Endothelial cell of umbilical vein (primary cell): ENCODE measurements around the gene RFPL4AL1. TPM values are rescaled to one million over a fixed set of nuclear protein-coding genes. Genes with fewer than 3 reads are reported as not detected.
"Not testable (repeated sequence)": the region's sequence is repeated elsewhere in the genome, so short reads cannot be mapped to it uniquely, and the experiment has no call there.

Experiments used
- Bru-seq: library from RNA; stranded (reverse); fragments of 400-500 nt; gene quantifications from one replicate; lab custom pipeline; 2021; lab: Mats Ljungman, UMichigan
- BruChase-seq, 2 experiments: library from RNA; stranded (reverse); fragments of 400-500 nt; gene quantifications; one replicate each; lab custom pipeline; 2021; lab: Mats Ljungman, UMichigan
- BruUV-seq: library from RNA; stranded (reverse); fragments of 400-500 nt; replicated peaks from 2 replicates; lab custom pipeline; 2021; lab: Mats Ljungman, UMichigan
- CTCF ChIA-PET: fragments of 300-600, 350-600 bp; sonication (Branson Sonifier 250); formaldehyde crosslinking; loops from one replicate; lab custom pipeline; 2021; ENCODE audit warnings: antibody characterized with exemption, inconsistent platforms; lab: Charles Lee
- POLR2A ChIA-PET: fragments of 300-600, 350-600 bp; sonication (Branson Sonifier 250); formaldehyde crosslinking; loops from one replicate; lab custom pipeline; 2021; ENCODE audit warnings: antibody characterized with exemption, inconsistent platforms; lab: Charles Lee
- DNase-seq: peaks from one replicate; pipeline ENCODE4 v3.0.0-alpha.2; 2011; ENCODE audit warnings: low read depth, low spot score
- FAIRE-seq: peaks from 2 replicates; lab custom pipeline; 2011; peaks lifted over from hg19 to GRCh38; lab: Jason Lieb, UNC
- H2AFZ ChIP-seq: 2 replicates; pipeline ENCODE4 v1.6.0; 2012; ENCODE audit warnings: low read depth, low read length, control low read depth, inconsistent platforms
- H3K27ac ChIP-seq: 2 replicates; pipeline ENCODE4 v1.5.1; 2011; ENCODE audit warnings: low read depth, mild to moderate bottlenecking, control low read depth, low read length, moderate library complexity; ENCODE audit not compliant: insufficient read depth
- H3K27me3 ChIP-seq, 2 experiments: 2 replicates each; pipeline versions ENCODE4 v1.6.0 to v1.6.1; 2011; ENCODE audit warnings: low read length in 2 of 2, mixed read lengths in 1 of 2; ENCODE audit not compliant: control insufficient read depth in 2 of 2, insufficient read depth in 2 of 2
- H3K36me3 ChIP-seq, 2 experiments: 2 replicates in 1 of 2; 3 replicates in 1 of 2; pipeline ENCODE4 v1.5.1; 2011; ENCODE audit warnings: low read length in 2 of 2, mild to moderate bottlenecking in 1 of 2, moderate library complexity in 1 of 2; ENCODE audit not compliant: control insufficient read depth in 2 of 2, insufficient read depth in 2 of 2; ENCODE audit errors: extremely low read depth in 1 of 2
- H3K4me1 ChIP-seq: 3 replicates; pipeline ENCODE4 v1.5.1; 2011; ENCODE audit warnings: mild to moderate bottlenecking, low read length; ENCODE audit not compliant: control insufficient read depth, insufficient read depth; ENCODE audit errors: extremely low read depth
- H3K4me2 ChIP-seq: 2 replicates; pipeline ENCODE4 v1.6.1; 2011; ENCODE audit warnings: low read length, control low read depth, mixed read lengths; ENCODE audit not compliant: insufficient read depth
- H3K4me3 ChIP-seq, 3 experiments: fragments of 200-600 bp in 1 of 3; sonication (generic), shearing (Covaris generic) in 1 of 3; replicated peaks in 1 of 3; 2 replicates each; pipeline ENCODE4 v1.5.1; 2011 to 2016; ENCODE audit warnings: control low read depth in 3 of 3, low read length in 3 of 3, mild to moderate bottlenecking in 2 of 3, inconsistent platforms in 1 of 3, low read depth in 1 of 3, moderate library complexity in 1 of 3; ENCODE audit not compliant: insufficient read depth in 1 of 3
- H3K79me2 ChIP-seq: 2 replicates; pipeline ENCODE4 v1.6.0; 2012; ENCODE audit warnings: low read length, inconsistent platforms; ENCODE audit not compliant: control insufficient read depth, insufficient read depth
- H3K9ac ChIP-seq: replicated peaks from 2 replicates; pipeline ENCODE3; 2011; ENCODE audit warnings: low read length, control low read depth; ENCODE audit not compliant: insufficient read depth; ENCODE audit errors: extremely low read depth
- H3K9me1 ChIP-seq: replicated peaks from 3 replicates; pipeline ENCODE4 v1.6.0; 2011; ENCODE audit warnings: mild to moderate bottlenecking, low read length; ENCODE audit not compliant: control insufficient read depth, insufficient read depth; ENCODE audit errors: extremely low read depth
- H3K9me3 ChIP-seq: replicated peaks from 2 replicates; pipeline ENCODE4 v1.5.1; 2012; ENCODE audit warnings: low read length, inconsistent platforms; ENCODE audit not compliant: control insufficient read depth, insufficient read depth
- H4K20me1 ChIP-seq: replicated peaks from 2 replicates; pipeline ENCODE3; 2011; ENCODE audit warnings: mild to moderate bottlenecking, low read length; ENCODE audit not compliant: control insufficient read depth, insufficient read depth; ENCODE audit errors: extremely low read depth
- CTCF ChIP-seq, 2 donors: IDR thresholded peaks; 1 replicate in 1 of 2; 2 replicates in 1 of 2; pipeline ENCODE4 v1.5.1; 2011; ENCODE audit warnings: low read length in 2 of 2, mild to moderate bottlenecking in 2 of 2, moderate library complexity in 2 of 2, control low read depth in 1 of 2, inconsistent platforms in 1 of 2, low read depth in 1 of 2; ENCODE audit not compliant: insufficient read depth in 1 of 2; ENCODE audit errors: extremely low read depth in 1 of 2
- EZH2 ChIP-seq: IDR thresholded peaks from 2 replicates; pipeline ENCODE4 v1.6.1; 2012; ENCODE audit warnings: borderline replicate concordance, low read depth, mild to moderate bottlenecking, moderate library complexity, low read length, inconsistent platforms; ENCODE audit not compliant: severe bottlenecking
- FOS ChIP-seq: IDR thresholded peaks from 2 replicates; pipeline ENCODE4 v1.6.1; 2011; ENCODE audit warnings: mild to moderate bottlenecking, low read length, moderate library complexity, borderline replicate concordance; ENCODE audit not compliant: insufficient read depth
- GATA2 ChIP-seq: IDR thresholded peaks from 2 replicates; pipeline ENCODE4 v1.7.0; 2011; ENCODE audit warnings: low read depth, mild to moderate bottlenecking, moderate library complexity, mixed read lengths, low read length; ENCODE audit not compliant: insufficient read length, insufficient read depth
- JUN ChIP-seq: IDR thresholded peaks from 2 replicates; pipeline ENCODE4 v1.6.1; 2011; ENCODE audit warnings: borderline replicate concordance, low read depth; ENCODE audit not compliant: insufficient read length, insufficient read depth
- MAX ChIP-seq: IDR thresholded peaks from 2 replicates; pipeline ENCODE4 v1.6.1; 2011; ENCODE audit not compliant: insufficient read depth, insufficient read length
- MYC ChIP-seq: IDR thresholded peaks from one replicate; pipeline ENCODE4 v1.6.1; 2011; ENCODE audit warnings: mild to moderate bottlenecking, low read depth, low read length
- POLR2A ChIP-seq: IDR thresholded peaks from 2 replicates; pipeline ENCODE4 v1.6.1; 2012; ENCODE audit warnings: low read depth, mild to moderate bottlenecking, control low read depth, low read length
- POLR2AphosphoS5 ChIP-seq: IDR thresholded peaks from 2 replicates; pipeline ENCODE4 v1.6.1; 2012; ENCODE audit warnings: low read depth, mild to moderate bottlenecking, control low read depth, low read length, moderate library complexity; ENCODE audit not compliant: insufficient read depth
- dilution Hi-C: fragments of 300-500 bp; cut with MboI; formaldehyde crosslinking; loops from one replicate; pipeline ENCODE4 v1.15.0; 2019; ENCODE audit warnings: low sequenced_read_pairs; ENCODE audit not compliant: extremely low pct_ligation_motif_present
- intact Hi-C: fragments of 100-400 bp; cut with micrococcal nuclease; formaldehyde crosslinking; loops from one replicate; pipeline ENCODE4 v1.10.0; 2022
- long read RNA-seq: library from polyadenylated mRNA; stranded (forward); transcript quantifications from one replicate; pipeline ENCODE4 v2.0.0, GENCODE V29; 2021
- polyA minus RNA-seq, 3 experiments: library from RNA; depleted of rRNA, polyadenylated mRNA; stranded (reverse); fragments of >200 nt; gene quantifications; 1 replicate in 1 of 3; 2 replicates in 2 of 3; pipeline ENCODE4 v1.2.3, GENCODE V29; 2011
- polyA plus RNA-seq, 4 experiments: library from polyadenylated mRNA; depleted of rRNA in 3 of 4; stranded (reverse) in 3 of 4; unstranded in 1 of 4; fragments of >200 nt; gene quantifications; 2 replicates each; pipeline versions ENCODE4 v1.2.1 to v1.2.3, GENCODE V29; 2011 to 2012; ENCODE audit warnings: missing spikeins in 1 of 4
- total RNA-seq: library from RNA; stranded (reverse); gene quantifications from 2 replicates; pipeline ENCODE4 v1.2.3, GENCODE V29; 2021

Gene RFPL4AL1
- not detected in 2 replicates for total RNA-seq
- polyA plus RNA-seq: not detected in 2 replicates
- not detected in 2 replicates for polyA plus RNA-seq (2011; cell fraction: cytosol; rRNA removed)
- polyA plus RNA-seq (2011; cell fraction: nucleus; rRNA removed): not detected in 2 replicates
- not detected in 2 replicates for polyA plus RNA-seq (2012)
- not detected in 2 replicates for polyA minus RNA-seq
- not detected for polyA minus RNA-seq (2011; cell fraction: cytosol; rRNA and poly(A)+ RNA removed)
- not detected in 2 replicates for polyA minus RNA-seq (2011; cell fraction: nucleus; rRNA and poly(A)+ RNA removed)
- Bru-seq, nascent RNA: not detected
- not detected for BruChase-seq, experiment 1, labeled RNA remaining after a 6-hour chase
- not detected for BruChase-seq, experiment 2, labeled RNA remaining after a 2-hour chase
- long read RNA-seq: 0 reads

- H3K27ac ChIP-seq, H3K27me3 ChIP-seq, H3K4me3 ChIP-seq, H3K4me2 ChIP-seq, H3K9me1 ChIP-seq, H3K36me3 ChIP-seq, CTCF ChIA-PET, dilution Hi-C loops, BruUV-seq, H3K9ac ChIP-seq, H3K4me1 ChIP-seq, intact Hi-C loops, FAIRE-seq, H3K79me2 ChIP-seq, H4K20me1 ChIP-seq, DNase-seq, H3K9me3 ChIP-seq, POLR2A ChIA-PET, H2AFZ ChIP-seq: not testable (repeated sequence)
Observed at GRCh38 chr19:55768818-55769217, at the start of gene RFPL4AL1. RFPL4AL1 (plus strand) TSS chr19:55769118; CDS start chr19:55771805, 2,687 bp downstream.

- Histone ChIP-seq H2AFZ (no peak overlapping the region), H3K27me3 (no peaks in the 10 kb centered on the region), H3K4me1 (no peaks in the 10 kb centered on the region), H3K27ac (no peak overlapping the region), H3K9ac (no peak overlapping the region), H4K20me1 (no peaks in the 10 kb centered on the region), H3K9me1 (no peaks in the 10 kb centered on the region), H3K9me3 (no peaks in the 10 kb centered on the region), H3K4me2 (no peak overlapping the region), H3K4me3 (no peak overlapping the region), H3K79me2 (no peaks in the 10 kb centered on the region), H3K36me3 (no peaks in the 10 kb centered on the region)
- TF ChIP-seq GATA2: no peak
- TF ChIP-seq EZH2: no peak
- TF ChIP-seq FOS: no peak
- no peak for TF ChIP-seq JUN
- no peak for TF ChIP-seq MYC
- no peak for TF ChIP-seq POLR2A
- no peak for TF ChIP-seq CTCF (IDR thresholded peaks at IDR 0.05; ENCODE audit: extremely low read depth in 1 of 2, insufficient read depth in 1 of 2, low read depth in 1 of 2, low read length in 2 of 2)
- no peak for TF ChIP-seq POLR2AphosphoS5
- no peak for TF ChIP-seq MAX
- CTCF ChIA-PET: no interaction called here
- FAIRE-seq (no peak), DNase-seq (no peak)
- BruUV-seq: no TSS peak
- dilution Hi-C loops: no loop called here
- intact Hi-C loops: no loop called here
- POLR2A ChIA-PET: no interaction called here
Observed at GRCh38 chr19:55720214-55720746, 48.6 kb upstream of the RFPL4AL1 start.
